NOMO-1 treated with DMSO at 0.1 percent for 48 hours (cell line): Measurements from ENCODE around the gene GGNBP2.

Experiments
- DNase-seq: peaks from one replicate; lab custom pipeline; 2025; ENCODE audit not compliant: unreplicated experiment; lab: John Stamatoyannopoulos, UW

GGNBP2 gene

DNA sequence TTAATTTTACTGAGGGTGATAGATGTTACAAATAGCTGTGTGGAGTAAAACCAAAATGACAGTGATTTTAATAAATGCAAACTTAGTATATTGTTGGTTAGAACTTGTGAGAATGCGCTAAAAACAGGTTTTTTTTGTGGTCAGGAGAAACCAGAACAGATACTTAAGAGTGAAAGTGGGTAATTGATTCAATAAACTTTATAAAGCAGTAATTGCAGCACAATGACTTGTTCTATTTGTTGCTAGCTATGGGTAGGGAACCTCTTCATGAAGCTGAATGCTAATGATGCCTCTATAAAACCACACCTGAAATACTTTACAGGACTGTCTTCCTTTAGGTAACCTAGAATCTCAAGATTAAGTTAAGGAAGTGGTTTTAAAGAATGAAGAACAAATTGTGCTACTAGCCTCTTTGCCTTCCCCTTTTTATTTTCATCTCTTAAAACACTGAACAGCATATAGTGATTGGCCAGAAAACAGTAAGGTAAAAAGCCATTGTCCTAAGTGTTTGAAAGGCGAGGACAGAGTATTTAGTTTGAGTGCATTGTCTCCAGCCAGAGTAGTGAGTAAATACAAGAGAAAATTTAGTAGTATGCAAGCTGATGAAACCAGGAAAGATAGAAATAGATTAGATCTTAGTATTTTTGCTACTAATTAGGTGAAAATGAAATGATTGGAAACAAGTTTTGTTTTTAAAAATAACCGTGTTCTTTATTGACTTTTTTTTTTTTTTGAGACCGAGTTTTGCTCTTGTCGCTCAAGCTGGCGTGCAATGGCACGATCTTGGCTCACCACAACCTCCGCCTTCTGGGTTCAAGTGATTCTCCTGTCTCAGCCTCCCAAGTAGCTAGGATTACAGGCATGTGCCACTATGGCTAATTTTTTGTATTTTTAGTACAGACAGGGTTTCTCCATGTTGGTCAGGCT, 6.0 kb downstream of the GGNBP2 start:
- DNase-seq, result peak; percentile 81

DNA sequence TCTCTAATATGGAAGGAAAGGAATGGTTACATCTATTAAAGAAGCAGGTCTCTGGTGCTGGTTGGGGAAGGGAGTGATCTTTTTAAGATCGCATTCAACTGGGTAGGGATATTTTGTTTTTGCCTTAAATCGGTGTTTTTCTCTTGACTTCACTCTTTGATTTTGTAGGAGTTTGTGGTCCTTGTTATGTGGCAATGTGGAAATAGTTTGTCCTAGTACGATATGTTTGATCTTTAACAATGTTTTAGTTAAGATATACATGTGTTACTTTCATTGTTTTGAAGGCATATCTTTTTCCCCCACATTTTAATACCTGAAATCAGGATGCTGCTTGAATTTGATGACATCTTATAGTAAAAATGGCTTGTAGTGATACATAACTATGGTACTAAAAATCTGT, 8.7 kb downstream of the GGNBP2 start:
- DNase-seq, result no peak

GRCh38 chr17:36566081-36566480, 21.4 kb downstream of the GGNBP2 start:
- no peak for DNase-seq

- DNase-seq, result no peak
These were observed 30.3 kb downstream of the GGNBP2 start for GRCh38 chr17:36575028-36575427.

- no peak for DNase-seq
These were observed 32.1 kb downstream of the GGNBP2 start for GRCh38 chr17:36576793-36577192.

GRCh38 chr17:36578671-36579070, 34.0 kb downstream of the GGNBP2 start:
- DNase-seq, result no peak

- DNase-seq, result no peak
These were observed 39.1 kb downstream of the GGNBP2 start for GRCh38 chr17:36583787-36584186.

DNA sequence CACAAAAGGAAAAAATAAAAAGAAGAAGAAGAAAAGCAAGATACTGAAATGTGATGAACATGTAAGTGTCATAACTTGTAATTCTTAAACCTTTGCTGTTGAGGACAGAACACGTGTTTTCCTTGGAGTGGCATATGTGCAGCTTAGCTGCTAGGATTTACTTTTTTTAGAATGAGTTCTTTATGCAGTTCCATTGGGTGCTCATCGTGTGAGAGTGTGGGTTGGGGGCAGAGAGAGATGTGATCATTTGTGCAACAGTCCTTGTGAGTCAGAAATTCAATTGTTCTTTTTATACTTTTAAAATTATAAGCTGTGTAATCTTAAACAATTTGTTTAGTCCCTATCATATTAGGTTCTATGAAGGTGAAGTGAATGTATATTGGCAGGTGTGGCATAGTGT, 41.4 kb downstream of the GGNBP2 start:
- DNase-seq, result no peak

DNA sequence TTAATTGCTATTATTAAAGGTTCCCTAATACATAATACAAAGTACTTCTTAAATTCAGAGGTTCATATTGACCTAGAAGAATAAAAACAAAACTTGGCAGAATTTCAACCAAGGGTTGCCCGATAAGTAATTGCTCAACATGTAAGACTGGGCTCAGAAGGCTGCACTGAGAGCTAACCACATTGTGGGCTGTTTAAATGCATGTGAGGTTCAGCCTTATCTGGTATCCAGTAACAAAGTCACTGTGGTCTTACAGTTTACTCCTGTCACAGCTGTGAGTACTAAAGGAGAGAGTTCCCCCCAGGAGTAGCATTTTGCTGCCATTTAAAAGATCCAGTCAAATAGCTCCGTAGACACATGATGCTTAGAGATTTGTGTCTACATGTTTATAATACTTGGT, 45.4 kb downstream of the GGNBP2 start:
- peak; percentile 32 for DNase-seq

DNA sequence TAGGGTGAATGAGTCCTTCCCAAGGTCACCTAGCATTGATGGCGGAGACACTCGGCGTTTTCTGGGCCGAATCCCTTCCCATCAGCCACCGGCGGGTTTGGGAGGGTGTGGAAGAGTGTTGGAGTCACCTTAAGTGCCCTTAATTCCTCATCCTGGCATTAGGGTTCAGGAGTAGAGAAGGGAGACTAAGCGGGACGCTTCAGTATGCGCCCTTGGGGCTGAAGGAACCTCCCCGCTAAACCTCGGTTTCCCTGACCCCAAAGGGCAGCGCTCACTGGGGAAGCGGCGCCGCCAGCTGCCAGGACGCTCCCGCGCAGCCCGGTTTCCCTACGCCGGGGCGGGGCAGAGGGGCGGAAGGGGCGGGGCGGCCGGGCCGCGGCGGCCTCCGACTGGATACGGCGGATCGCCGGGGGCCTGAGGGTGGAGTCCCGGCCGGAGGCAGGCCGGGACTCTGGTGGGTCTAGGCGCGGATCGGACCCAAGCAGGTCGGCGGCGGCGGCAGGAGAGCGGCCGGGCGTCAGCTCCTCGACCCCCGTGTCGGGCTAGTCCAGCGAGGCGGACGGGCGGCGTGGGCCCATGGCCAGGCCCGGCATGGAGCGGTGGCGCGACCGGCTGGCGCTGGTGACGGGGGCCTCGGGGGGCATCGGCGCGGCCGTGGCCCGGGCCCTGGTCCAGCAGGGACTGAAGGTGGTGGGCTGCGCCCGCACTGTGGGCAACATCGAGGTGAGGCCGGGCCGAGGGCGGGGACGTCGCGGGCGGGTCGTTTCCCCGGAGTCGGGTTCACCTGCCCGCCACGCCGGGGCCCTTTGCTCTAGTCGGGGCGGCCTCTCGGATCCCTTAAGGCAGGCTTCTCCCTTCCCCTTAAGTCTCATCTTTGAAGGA, 47.0 kb downstream of the GGNBP2 start, which contains the start of gene DHRS11:
Gene DHRS11, plus strand, starts transcription at position 446 of the 882 bp plus-strand sequence. Its CDS starts 131 bp downstream, at position 577.
- peak; percentile 59 for DNase-seq

DNA sequence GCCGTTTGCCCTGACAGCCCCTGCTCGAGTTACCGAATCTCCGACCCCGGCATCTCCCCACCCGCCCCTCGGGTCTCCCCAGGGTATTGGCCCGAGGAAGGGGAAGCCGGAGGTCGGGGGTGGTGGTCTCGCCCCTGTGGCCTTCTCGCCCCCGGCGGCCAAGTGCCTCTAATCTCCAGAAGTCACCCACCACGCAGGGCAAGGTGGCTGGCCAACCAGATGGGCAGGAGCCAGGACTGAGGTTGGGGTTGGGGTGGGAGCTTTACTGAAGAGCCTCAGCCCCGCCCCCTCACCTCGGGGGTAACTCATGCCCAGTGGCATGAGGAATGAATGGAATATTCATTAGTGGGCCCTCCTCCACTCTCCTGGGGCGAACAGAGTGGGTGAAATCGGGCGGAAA, 47.6 kb downstream of the GGNBP2 start:
- DNase-seq, result no peak

- DNase-seq, result no peak
These were observed 48.1 kb downstream of the GGNBP2 start for GRCh38 chr17:36592716-36593321.

DNA sequence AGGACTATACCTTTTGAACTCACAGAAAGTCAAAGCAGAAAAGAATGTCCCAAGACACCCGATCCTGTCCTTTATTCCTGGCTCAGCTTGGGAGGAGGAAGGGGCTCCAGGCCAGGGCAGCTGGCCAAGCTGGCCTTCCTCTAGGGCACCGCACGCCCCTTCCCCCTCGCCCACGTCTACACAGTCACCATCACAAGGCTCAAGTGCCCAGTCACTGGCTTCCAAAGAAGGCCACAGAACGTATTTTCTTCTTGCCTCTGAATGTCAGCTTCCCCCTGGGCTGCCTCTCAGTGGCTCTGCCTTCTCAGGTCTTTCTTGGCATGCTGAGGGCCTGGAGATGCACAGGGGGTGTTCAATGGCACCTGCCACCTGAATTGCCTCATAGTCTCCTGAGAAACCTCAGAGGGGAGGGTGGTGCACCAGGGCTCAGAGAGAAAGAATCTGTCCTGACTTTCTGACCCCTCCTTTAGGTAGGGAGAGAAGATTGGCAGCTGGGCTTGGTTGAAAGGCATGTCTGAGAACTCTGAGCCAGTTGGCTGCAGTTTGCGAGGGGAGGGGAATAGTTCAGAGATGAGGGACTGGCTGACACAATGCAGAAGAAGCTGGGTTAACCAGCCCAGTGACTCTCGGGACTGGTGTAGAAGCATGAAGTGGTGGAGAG, 49.1 kb downstream of the GGNBP2 start:
- no peak for DNase-seq

DNA sequence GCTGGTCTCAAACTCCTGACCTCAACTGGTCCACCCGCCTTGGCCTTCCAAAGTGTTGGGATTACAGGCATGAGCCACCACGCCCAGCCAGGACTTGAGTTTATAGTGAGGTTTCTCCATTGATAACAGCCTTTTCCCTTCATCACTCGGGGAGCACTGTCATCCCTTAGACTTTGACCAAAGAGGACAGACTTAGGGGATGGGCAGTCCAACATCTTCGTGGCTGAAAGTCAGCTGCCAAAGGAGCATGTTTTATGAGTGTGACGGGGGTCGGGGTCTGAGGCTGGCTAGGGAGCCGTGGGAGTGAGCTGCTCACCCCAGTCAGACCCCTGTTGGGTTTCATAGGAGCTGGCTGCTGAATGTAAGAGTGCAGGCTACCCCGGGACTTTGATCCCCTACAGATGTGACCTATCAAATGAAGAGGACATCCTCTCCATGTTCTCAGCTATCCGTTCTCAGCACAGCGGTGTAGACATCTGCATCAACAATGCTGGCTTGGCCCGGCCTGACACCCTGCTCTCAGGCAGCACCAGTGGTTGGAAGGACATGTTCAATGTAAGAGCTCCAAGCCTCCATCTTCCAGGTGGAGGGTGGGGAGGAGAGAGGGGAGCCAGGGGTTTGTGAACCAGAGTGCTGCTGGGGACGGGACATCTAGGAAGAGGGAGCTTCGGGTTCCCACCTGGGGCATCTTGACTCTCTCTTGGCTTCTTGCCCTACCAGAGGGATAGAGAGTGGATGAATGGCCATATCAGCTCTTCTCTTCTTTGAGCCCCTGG, 50.1 kb downstream of the GGNBP2 start:
- DNase-seq, result no peak

DNA sequence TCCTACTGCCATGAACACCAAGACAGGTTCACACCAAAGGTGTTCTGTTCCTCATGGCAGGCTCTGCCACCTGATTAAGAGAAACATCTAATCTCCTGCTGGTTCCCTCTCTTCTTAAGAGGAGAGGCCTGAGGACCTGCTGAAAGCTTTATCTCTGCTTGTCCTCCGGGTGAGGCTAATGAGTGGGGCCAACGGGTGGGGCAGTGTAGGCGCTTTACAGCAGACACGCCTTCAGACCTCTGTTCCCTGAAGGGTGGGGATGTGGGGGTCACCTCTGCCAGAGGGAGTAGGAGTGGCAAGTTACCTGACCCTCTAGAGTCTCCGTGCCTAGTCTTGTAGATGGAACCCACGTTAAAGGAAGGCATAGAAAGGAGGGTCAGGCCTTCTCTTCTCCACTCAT, 52.5 kb downstream of the GGNBP2 start:
- no peak for DNase-seq

GRCh38 chr17:36597866-36598777, 53.4 kb downstream of the GGNBP2 start:
- DNase-seq, result no peak

DNA sequence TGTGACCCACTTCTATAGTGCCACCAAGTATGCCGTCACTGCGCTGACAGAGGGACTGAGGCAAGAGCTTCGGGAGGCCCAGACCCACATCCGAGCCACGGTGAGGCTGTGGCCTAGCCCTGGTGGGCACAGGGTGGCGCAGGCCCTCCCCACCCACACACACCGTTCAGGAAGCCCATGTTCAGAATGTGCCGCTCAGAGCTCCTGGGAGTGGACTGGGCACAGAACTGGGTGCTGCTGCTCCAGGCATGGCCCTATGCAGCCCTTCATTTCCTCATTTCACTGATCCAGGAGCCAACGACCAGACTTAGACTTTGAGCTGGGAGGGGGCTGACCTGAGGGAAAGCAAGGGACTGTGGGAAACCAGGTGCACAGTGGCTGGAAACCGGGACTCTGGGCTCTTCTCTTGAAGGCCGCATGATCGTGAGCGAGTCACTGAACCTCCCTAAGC, 54.3 kb downstream of the GGNBP2 start:
- no peak for DNase-seq

DNA sequence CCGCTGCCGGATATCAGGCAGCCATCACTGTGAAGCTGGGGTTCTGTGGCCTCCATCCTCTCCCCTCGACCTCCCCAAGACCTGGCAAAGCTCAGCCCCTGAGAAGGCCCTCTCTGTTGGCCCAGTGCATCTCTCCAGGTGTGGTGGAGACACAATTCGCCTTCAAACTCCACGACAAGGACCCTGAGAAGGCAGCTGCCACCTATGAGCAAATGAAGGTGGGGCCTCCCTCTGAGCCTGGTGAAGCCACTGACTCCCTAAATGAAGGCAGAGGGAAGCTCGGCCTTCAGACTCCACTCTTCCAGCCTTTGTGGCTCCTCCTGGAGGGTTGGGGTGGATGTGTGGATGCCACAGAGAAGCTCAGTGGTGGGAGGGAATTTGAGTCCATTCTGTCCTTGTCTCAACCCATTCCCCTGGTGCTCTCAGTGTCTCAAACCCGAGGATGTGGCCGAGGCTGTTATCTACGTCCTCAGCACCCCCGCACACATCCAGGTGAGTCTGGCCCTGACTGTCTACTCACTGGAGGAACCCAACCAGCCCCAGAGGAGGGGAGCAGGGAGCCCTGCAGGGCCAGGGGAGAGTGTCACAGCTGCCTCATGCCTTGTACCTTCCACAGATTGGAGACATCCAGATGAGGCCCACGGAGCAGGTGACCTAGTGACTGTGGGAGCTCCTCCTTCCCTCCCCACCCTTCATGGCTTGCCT, 55.0 kb downstream of the GGNBP2 start:
- DNase-seq, result no peak
